ENCODE measurements around the gene NTMT1. TPM values are rescaled to one million over a fixed set of nuclear protein-coding genes. Genes with fewer than 3 reads are reported as not detected.
A peak's percentile ranks its signal among the peaks of the same experiment; 100 is the strongest.

The NTMT1 gene
- total and polyA plus RNA-seq, 10 of the 15 experiments (the other 5 are each of a cell fraction or from before 2014, with no cell fraction given) = 12.8 to 85.4 (median 39.3) TPM

- ChIA-PET SMC1A (ENCODE audit: uncharacterized antibody, unreplicated experiment) (no interaction called here), CTCF (no interaction called here), RAD21 (ENCODE audit: unreplicated experiment) (no interaction called here), POLR2A (interaction anchor here (0.5 kb wide), 1 partner anchor 372 kb away, joined by 4 read pairs; no protein-coding TSS in a partner anchor)
- no peak overlapping the region for H3K4me2 ChIP-seq (ENCODE audit: control insufficient read depth, insufficient read depth)
- in situ Hi-C loops (cut with MboI) (no loop called here), intact Hi-C loops (cut with micrococcal nuclease; ENCODE audit: unreplicated experiment) (no loop called here)
- WGBS (ENCODE audit: insufficient coverage, insufficient replicate concordance, low lambda C conversion rate, missing lambda C conversion rate) = 58% methylated on average over 9 of the region's 9 CpGs
- peaks cover 6% of the 10 kb centered on the region; the same call in 1 of the 2 replicates for H3K4me1 ChIP-seq (ENCODE audit: control insufficient read depth, insufficient read depth, low read length)
- H3K4me3 ChIP-seq = no peak overlapping the region
- peaks cover 21 to 41% of the 10 kb centered on the region in 2 experiments; a peak in 3 of 4 replicates for H3K36me3 ChIP-seq (ENCODE audit: control insufficient read depth in 2 of 2, insufficient read depth in 2 of 2, low read length in 1 of 2)
- no peak overlapping the region for H2AFZ ChIP-seq (ENCODE audit: control insufficient read depth, low read depth, low read length)
- ATAC-seq (no peak), DNase-seq (ENCODE audit: low read depth, low spot score) (no peak), FAIRE-seq (no peak)
- no TSS peak for BruUV-seq (replicated peaks)
- H4K20me1 ChIP-seq (ENCODE audit: control insufficient read depth, insufficient read depth) = no peaks in the 10 kb centered on the region; the same call in 1 of the 2 replicates
- peaks cover 15% of the 10 kb centered on the region for H3K79me2 ChIP-seq (ENCODE audit: control insufficient read depth, insufficient read depth, low read length)
- no peak overlapping the region for H3K9ac ChIP-seq (ENCODE audit: control insufficient read depth, insufficient read depth, low read length)
- TF ChIP-seq YY1 (IDR thresholded peaks at IDR 0.05; ENCODE audit: low read depth, low read length) (no peak), IKZF2 (IDR thresholded peaks at IDR 0.05) (no peak), POLR2A (IDR thresholded peaks at IDR 0.05; ENCODE audit: low read depth, low read length) (0 out of 2 replicates have a peak, but pooled peaks have one; percentile 9), POLR2AphosphoS5 (IDR thresholded peaks at IDR 0.05; ENCODE audit: low read length) (peak; percentile 34; the same call in 1 of the 2 replicates), NFYB (IDR thresholded peaks at IDR 0.05; ENCODE audit: insufficient read depth, low read depth, low read length) (no peak), KLF5 (IDR thresholded peaks at IDR 0.05; ENCODE audit: partially characterized antibody) (no peak)
- no peak overlapping the region for H3K27ac ChIP-seq (ENCODE audit: control insufficient read depth, insufficient read depth)
- no peaks in the 10 kb centered on the region for H3K9me3 ChIP-seq (replicated peaks; ENCODE audit: control insufficient read depth, insufficient read depth, low read length)
- H3K27me3 ChIP-seq (replicated peaks in 1 of 2; ENCODE audit: control insufficient read depth in 2 of 2, insufficient read depth in 2 of 2, low read length in 1 of 2) = no peaks in the 10 kb centered on the region
Measured at GRCh38 chr9:129637102-129637501, 11.1 kb downstream of the NTMT1 start.

- H3K27ac ChIP-seq (ENCODE audit: control insufficient read depth, insufficient read depth) = no peak overlapping the region
- intact Hi-C loops (cut with micrococcal nuclease; ENCODE audit: unreplicated experiment) (no loop called here), in situ Hi-C loops (cut with MboI) (no loop called here)
- H3K27me3 ChIP-seq (replicated peaks in 1 of 2; ENCODE audit: control insufficient read depth in 2 of 2, insufficient read depth in 2 of 2, low read length in 1 of 2) = no peaks in the 10 kb centered on the region
- BruUV-seq (replicated peaks) = no TSS peak
- H3K79me2 ChIP-seq (ENCODE audit: control insufficient read depth, insufficient read depth, low read length) = peaks cover 15% of the 10 kb centered on the region
- H4K20me1 ChIP-seq (ENCODE audit: control insufficient read depth, insufficient read depth) = no peaks in the 10 kb centered on the region; the same call in 1 of the 2 replicates
- WGBS (ENCODE audit: insufficient coverage, insufficient replicate concordance, low lambda C conversion rate, missing lambda C conversion rate) = 86% methylated on average over 29 of the region's 29 CpGs
- peaks cover 6% of the 10 kb centered on the region; the same call in 1 of the 2 replicates for H3K4me1 ChIP-seq (ENCODE audit: control insufficient read depth, insufficient read depth, low read length)
- RAD21 ChIA-PET (ENCODE audit: unreplicated experiment) = no interaction called here
- POLR2A ChIA-PET = interaction anchor here (0.6 kb wide), 1 partner anchor 525 kb away, joined by 3 read pairs; no protein-coding TSS in a partner anchor
- CTCF ChIA-PET = interaction anchor here (1.0 kb wide), 1 partner anchor 13 kb away, joined by 4 read pairs; no protein-coding TSS in a partner anchor
- DNase-seq (ENCODE audit: low read depth, low spot score) (no peak), ATAC-seq (no peak), FAIRE-seq (no peak)
- no peak overlapping the region for H3K4me3 ChIP-seq
- no peaks in the 10 kb centered on the region for H3K9me3 ChIP-seq (replicated peaks; ENCODE audit: control insufficient read depth, insufficient read depth, low read length)
- H3K9ac ChIP-seq (ENCODE audit: control insufficient read depth, insufficient read depth, low read length) = no peak overlapping the region
- H3K4me2 ChIP-seq (ENCODE audit: control insufficient read depth, insufficient read depth) = no peak overlapping the region
- peaks cover 21 to 39% of the 10 kb centered on the region in 2 experiments; a peak in 3 of 4 replicates for H3K36me3 ChIP-seq (ENCODE audit: control insufficient read depth in 2 of 2, insufficient read depth in 2 of 2, low read length in 1 of 2)
- no peak for TF ChIP-seq CHD1 (IDR thresholded peaks at IDR 0.05; ENCODE audit: low read depth, low read length)
- TF ChIP-seq POLR2A (IDR thresholded peaks at IDR 0.05; ENCODE audit: low read depth, low read length) = peak; percentile 61
- no peak for TF ChIP-seq SREBF1 (IDR thresholded peaks at IDR 0.05; ENCODE audit: low read length)
- SMC1A ChIA-PET (ENCODE audit: uncharacterized antibody, unreplicated experiment) = no interaction called here
- no peak overlapping the region for H2AFZ ChIP-seq (ENCODE audit: control insufficient read depth, low read depth, low read length)
Measured at GRCh38 chr9:129637673-129638439, 11.9 kb downstream of the NTMT1 start.

All from GM12878 (cell line).